Cerebellar nuclear complex (tissue), 1 donor: ENCODE measurements around the gene NPAS3.

ENCODE experiments used
- DNase-seq, 2 experiments: peaks; one replicate each; lab custom pipeline; 2025; lab: John Stamatoyannopoulos, UW

NPAS3 gene

GRCh38 chr14:32940711-32941667, 2.3 kb downstream of the NPAS3 start:
- no peak for DNase-seq

- DNase-seq, result no peak
Measured at GRCh38 chr14:32941668-32942065, 3.0 kb downstream of the NPAS3 start.

GRCh38 chr14:32947081-32947480, 8.4 kb downstream of the NPAS3 start:
- no peak for DNase-seq

GRCh38 chr14:32947792-32948191, 9.1 kb downstream of the NPAS3 start:
- no peak for DNase-seq

GRCh38 chr14:32950584-32950983, 11.9 kb downstream of the NPAS3 start:
- no peak for DNase-seq

- DNase-seq, result no peak
Measured at GRCh38 chr14:32967421-32967820, 28.7 kb downstream of the NPAS3 start.

- no peak for DNase-seq
Measured at GRCh38 chr14:32968972-32969544, 30.4 kb downstream of the NPAS3 start.

GRCh38 chr14:32977913-32978312, 39.2 kb downstream of the NPAS3 start:
- DNase-seq, result no peak

GRCh38 chr14:32978691-32979255, 40.1 kb downstream of the NPAS3 start:
- DNase-seq, result no peak

- no peak for DNase-seq
Measured at GRCh38 chr14:32980178-32980901, 41.7 kb downstream of the NPAS3 start.

GRCh38 chr14:32980902-32981501, 42.3 kb downstream of the NPAS3 start:
- DNase-seq, result no peak

- no peak for DNase-seq
Measured at GRCh38 chr14:32984241-32984930, 45.7 kb downstream of the NPAS3 start.

GRCh38 chr14:32985866-32986265, 47.2 kb downstream of the NPAS3 start:
- DNase-seq, result no peak

- DNase-seq, result no peak
Measured at GRCh38 chr14:32986791-32987540, 48.3 kb downstream of the NPAS3 start.

GRCh38 chr14:32991691-32992090, 53.0 kb downstream of the NPAS3 start:
- DNase-seq, result no peak

- no peak for DNase-seq
Measured at GRCh38 chr14:32993921-32994320, 55.2 kb downstream of the NPAS3 start.

- no peak for DNase-seq
Measured at GRCh38 chr14:32996343-32996742, 57.7 kb downstream of the NPAS3 start.

GRCh38 chr14:32998433-32998832, 59.8 kb downstream of the NPAS3 start:
- no peak for DNase-seq

GRCh38 chr14:33009673-33010072, 71.0 kb downstream of the NPAS3 start:
- DNase-seq, result no peak

GRCh38 chr14:33010495-33010894, 71.8 kb downstream of the NPAS3 start:
- no peak for DNase-seq

GRCh38 chr14:33014710-33015109, 76.0 kb downstream of the NPAS3 start:
- no peak for DNase-seq
